Measurements from ENCODE around the gene LARP1. TPM values are rescaled to one million over a fixed set of nuclear protein-coding genes. Genes with fewer than 3 reads are reported as not detected.

Gene LARP1
- total RNA-seq, 1 experiment from 2014 or later = 290 TPM

DNA sequence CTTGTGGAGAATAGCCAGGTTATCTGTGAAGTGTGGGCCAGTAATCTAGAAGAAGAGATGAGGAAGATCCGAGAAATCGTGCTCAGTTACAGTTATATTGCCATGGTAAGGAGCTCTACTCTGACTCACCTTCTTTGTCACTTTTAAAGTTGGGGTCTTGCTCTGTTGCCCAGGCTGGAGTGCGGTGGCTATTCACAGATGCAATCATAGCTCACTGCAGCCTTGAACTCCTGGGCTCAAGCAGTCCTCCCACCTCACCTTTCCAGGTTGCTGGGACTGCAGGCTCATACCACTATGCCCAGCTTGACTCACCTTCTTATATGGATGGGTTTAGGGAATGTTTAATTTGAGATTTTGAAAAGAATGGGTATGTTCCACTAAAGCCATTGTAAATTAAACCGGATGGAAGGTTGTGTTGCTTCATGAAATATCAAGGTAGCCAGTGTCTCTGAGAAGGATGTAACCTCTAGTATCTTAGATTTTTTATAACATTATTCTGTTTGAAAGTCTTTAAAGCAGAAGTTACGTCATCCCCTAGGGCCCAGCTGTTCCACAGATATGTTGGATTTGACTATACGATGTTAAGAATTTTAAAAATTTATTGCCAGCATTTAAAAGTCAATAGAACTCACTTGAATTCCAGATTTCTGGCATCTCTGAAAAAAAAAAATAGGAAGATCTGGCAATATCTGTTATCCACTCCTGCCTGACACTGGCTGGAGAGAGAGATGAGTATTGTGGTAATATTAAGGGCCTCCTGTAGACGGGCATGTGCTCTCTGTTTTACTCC is 108.3 kb downstream of the LARP1 start:
- Histone ChIP-seq H3K9me2 (ENCODE audit: insufficient read depth) (no peaks in the 10 kb centered on the region), H3K4me1 (replicated peaks; ENCODE audit: insufficient read depth) (peaks cover 18% of the 10 kb centered on the region), H3K27me3 (ENCODE audit: insufficient read depth, low read depth) (no peaks in the 10 kb centered on the region), H3F3A (ENCODE audit: insufficient read depth, low read depth) (peaks cover 13% of the 10 kb centered on the region), H3K4me3 (no peak overlapping the region), H3K27ac (no peak overlapping the region), H3K4me2 (no peak overlapping the region), H3K36me3 (ENCODE audit: low read depth) (peaks cover 42% of the 10 kb centered on the region), H3K9me3 (ENCODE audit: insufficient read depth, low read depth) (no peaks in the 10 kb centered on the region), H2AFZ (no peak overlapping the region), H3K79me2 (ENCODE audit: low read depth) (peaks cover 56% of the 10 kb centered on the region), H4K20me1 (ENCODE audit: insufficient read depth) (peaks cover 39% of the 10 kb centered on the region; the same call in 1 of the 2 replicates)
- ChIA-PET POLR2A (ENCODE audit: unreplicated experiment) (no interaction called here), CTCF (no interaction called here)
- TF ChIP-seq EZH2 (IDR thresholded peaks at IDR 0.05; ENCODE audit: low read depth) = no peak
- TF ChIP-seq, protein P1, sequence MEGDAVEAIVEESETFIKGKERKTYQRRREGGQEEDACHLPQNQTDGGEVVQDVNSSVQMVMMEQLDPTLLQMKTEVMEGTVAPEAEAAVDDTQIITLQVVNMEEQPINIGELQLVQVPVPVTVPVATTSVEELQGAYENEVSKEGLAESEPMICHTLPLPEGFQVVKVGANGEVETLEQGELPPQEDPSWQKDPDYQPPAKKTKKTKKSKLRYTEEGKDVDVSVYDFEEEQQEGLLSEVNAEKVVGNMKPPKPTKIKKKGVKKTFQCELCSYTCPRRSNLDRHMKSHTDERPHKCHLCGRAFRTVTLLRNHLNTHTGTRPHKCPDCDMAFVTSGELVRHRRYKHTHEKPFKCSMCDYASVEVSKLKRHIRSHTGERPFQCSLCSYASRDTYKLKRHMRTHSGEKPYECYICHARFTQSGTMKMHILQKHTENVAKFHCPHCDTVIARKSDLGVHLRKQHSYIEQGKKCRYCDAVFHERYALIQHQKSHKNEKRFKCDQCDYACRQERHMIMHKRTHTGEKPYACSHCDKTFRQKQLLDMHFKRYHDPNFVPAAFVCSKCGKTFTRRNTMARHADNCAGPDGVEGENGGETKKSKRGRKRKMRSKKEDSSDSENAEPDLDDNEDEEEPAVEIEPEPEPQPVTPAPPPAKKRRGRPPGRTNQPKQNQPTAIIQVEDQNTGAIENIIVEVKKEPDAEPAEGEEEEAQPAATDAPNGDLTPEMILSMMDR (conservative IDR thresholded peaks at IDR 0.05) = no peak
- DNase-seq = no peak
- intact Hi-C loops (cut with micrococcal nuclease; ENCODE audit: unreplicated experiment) = no loop called here
- no TSS peak for BruUV-seq (replicated peaks)

DNA sequence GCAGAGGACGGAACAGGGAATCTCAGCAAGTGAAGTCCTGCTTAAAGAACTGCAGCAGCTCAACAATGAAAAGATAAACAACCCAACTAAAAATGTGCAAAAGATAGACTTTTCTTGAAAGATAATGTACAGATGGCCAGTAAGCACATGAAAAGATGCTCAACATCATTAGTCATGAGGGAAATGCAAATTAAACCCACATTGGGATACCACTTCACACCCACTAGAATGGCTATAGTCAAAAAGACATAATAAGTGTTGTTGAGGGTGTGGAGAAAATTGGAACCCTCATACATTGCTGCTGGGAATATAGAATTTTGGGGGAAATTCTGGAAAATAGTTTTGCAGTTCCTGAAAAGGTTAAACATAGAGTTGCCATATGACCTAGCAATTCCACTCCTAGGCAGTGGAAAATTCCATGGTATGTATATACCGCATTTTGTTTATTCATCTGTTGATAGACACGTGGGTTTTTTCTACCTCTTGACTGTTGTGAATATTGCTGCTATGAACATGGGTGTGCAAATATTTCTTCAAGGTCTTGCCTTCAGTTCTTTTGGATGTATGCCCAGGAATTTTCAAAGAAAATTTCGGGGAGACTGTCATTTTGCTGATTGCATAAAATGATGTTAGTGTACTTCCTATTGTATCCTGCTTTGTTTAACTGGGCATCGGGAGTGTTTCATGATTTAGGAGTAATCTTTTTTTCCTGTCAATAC is 110.4 kb downstream of the LARP1 start:
- peaks cover 8% of the 10 kb centered on the region for H3K4me1 ChIP-seq (replicated peaks; ENCODE audit: insufficient read depth)
- no peaks in the 10 kb centered on the region for H3K9me2 ChIP-seq (ENCODE audit: insufficient read depth)
- H3K27me3 ChIP-seq (ENCODE audit: insufficient read depth, low read depth) = no peaks in the 10 kb centered on the region
- H3K79me2 ChIP-seq (ENCODE audit: low read depth) = peaks cover 35% of the 10 kb centered on the region
- H3F3A ChIP-seq (ENCODE audit: insufficient read depth, low read depth) = no peaks in the 10 kb centered on the region
- no peak for DNase-seq
- peaks cover 35% of the 10 kb centered on the region; the same call in 1 of the 2 replicates for H4K20me1 ChIP-seq (ENCODE audit: insufficient read depth)
- peaks cover 48% of the 10 kb centered on the region for H3K36me3 ChIP-seq (ENCODE audit: low read depth)
- POLR2A ChIA-PET (ENCODE audit: unreplicated experiment) = no interaction called here
- H3K4me2 ChIP-seq = no peak overlapping the region
- intact Hi-C loops (cut with micrococcal nuclease; ENCODE audit: unreplicated experiment) = no loop called here
- no peak overlapping the region for H3K4me3 ChIP-seq
- BruUV-seq (replicated peaks) = no TSS peak
- no peak overlapping the region for H3K27ac ChIP-seq
- CTCF ChIA-PET = no interaction called here
- H2AFZ ChIP-seq = no peak overlapping the region
- no peaks in the 10 kb centered on the region for H3K9me3 ChIP-seq (ENCODE audit: insufficient read depth, low read depth)
- TF ChIP-seq EZH2 (IDR thresholded peaks at IDR 0.05; ENCODE audit: low read depth) = no peak
- TF ChIP-seq, protein P1 (conservative IDR thresholded peaks at IDR 0.05) = no peak

DNA sequence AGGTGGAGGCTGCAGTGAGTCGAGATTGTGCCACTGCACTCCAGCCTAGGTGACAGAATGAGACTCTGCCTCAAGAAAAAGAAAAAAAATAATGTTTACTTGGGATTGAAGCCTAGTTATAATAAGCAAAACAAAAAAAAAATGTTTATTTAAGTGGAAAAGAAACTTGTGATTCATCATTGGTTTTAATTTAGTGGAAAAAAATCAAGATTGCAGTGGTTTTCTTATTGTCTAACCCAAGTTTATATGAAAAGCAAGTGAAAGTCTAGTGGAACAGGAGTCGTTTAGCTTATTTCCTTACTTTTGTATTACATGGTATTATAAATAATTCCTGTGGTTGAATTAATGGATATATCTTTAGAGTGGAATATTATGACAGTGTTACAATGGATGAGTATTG is 111.7 kb downstream of the LARP1 start:
- no peak overlapping the region for H2AFZ ChIP-seq
- H3K36me3 ChIP-seq (ENCODE audit: low read depth) = peaks cover 55% of the 10 kb centered on the region
- no peaks in the 10 kb centered on the region for H3K9me2 ChIP-seq (ENCODE audit: insufficient read depth)
- TF ChIP-seq, protein P1 (conservative IDR thresholded peaks at IDR 0.05) = no peak
- no peak for TF ChIP-seq EZH2 (IDR thresholded peaks at IDR 0.05; ENCODE audit: low read depth)
- H3K79me2 ChIP-seq (ENCODE audit: low read depth) = peaks cover 23% of the 10 kb centered on the region
- intact Hi-C loops (cut with micrococcal nuclease; ENCODE audit: unreplicated experiment) = no loop called here
- peaks cover 27% of the 10 kb centered on the region; the same call in 1 of the 2 replicates for H4K20me1 ChIP-seq (ENCODE audit: insufficient read depth)
- no peaks in the 10 kb centered on the region for H3K4me1 ChIP-seq (replicated peaks; ENCODE audit: insufficient read depth)
- H3K4me3 ChIP-seq = no peak overlapping the region
- H3K9me3 ChIP-seq (ENCODE audit: insufficient read depth, low read depth) = no peaks in the 10 kb centered on the region
- no peak for DNase-seq
- no peaks in the 10 kb centered on the region for H3K27me3 ChIP-seq (ENCODE audit: insufficient read depth, low read depth)
- H3F3A ChIP-seq (ENCODE audit: insufficient read depth, low read depth) = no peaks in the 10 kb centered on the region; the same call in 1 of the 2 replicates
- H3K27ac ChIP-seq = no peak overlapping the region
- BruUV-seq (replicated peaks) = no TSS peak
- H3K4me2 ChIP-seq = no peak overlapping the region
- CTCF ChIA-PET = no interaction called here
- POLR2A ChIA-PET (ENCODE audit: unreplicated experiment) = interaction anchor here (0.5 kb wide), 1 partner anchor 50 kb away, joined by 3 read pairs; no protein-coding TSS in a partner anchor

Small RNA genes lying within 50 kb of the gene (microRNA-seq; reads per million reads assigned to microRNA genes)
- not detected for gene MIR378H (ENCODE audit: borderline number of aligned reads, borderline replicate concordance)

Other genes starting within 250 kb of the LARP1 start
- gene FAXDC2, start 95.2 kb downstream of the LARP1 start, total RNA-seq (2021) = 0.70 and 0.73 TPM in 2 replicates
- 72.3 and 72.7 TPM in 2 replicates for gene CNOT8, start 103.2 kb downstream of the LARP1 start, total RNA-seq (2021)
- 17.7 and 18.6 TPM in 2 replicates for gene GEMIN5, start 182.8 kb downstream of the LARP1 start, total RNA-seq (2021)
- 80.8 and 94.0 TPM in 2 replicates for gene MRPL22, start 185.7 kb downstream of the LARP1 start, total RNA-seq (2021)